ENCODE results near the gene NUTF2.

DNA sequence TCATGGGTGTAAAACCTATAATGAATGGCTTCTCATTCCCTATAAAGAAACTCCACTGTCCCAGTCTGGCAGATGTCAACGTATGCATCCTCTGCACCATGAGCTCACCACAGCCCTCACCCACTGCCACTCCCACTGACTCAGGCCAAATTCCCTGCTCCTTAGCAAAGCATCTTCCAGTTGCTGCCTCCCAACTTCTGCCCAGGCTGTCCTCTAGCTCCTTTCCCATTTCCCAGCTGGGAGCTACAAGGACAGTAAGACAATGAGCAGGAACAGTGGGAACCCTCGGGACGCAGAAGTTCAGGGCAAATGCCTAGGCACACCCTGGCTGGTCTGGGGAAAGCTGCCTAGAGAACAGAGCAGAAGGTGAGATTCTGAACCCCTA lies 13.7 kb upstream of the NUTF2 start:
- TF ChIP-seq NFIC (IDR thresholded peaks at IDR 0.05; ENCODE audit: low read depth, low read length): no peak
- TF ChIP-seq, protein P1, sequence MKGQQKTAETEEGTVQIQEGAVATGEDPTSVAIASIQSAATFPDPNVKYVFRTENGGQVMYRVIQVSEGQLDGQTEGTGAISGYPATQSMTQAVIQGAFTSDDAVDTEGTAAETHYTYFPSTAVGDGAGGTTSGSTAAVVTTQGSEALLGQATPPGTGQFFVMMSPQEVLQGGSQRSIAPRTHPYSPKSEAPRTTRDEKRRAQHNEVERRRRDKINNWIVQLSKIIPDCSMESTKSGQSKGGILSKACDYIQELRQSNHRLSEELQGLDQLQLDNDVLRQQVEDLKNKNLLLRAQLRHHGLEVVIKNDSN (IDR thresholded peaks at IDR 0.05; ENCODE audit: borderline replicate concordance, extremely low read length, insufficient read depth, low read depth, low read length): no peak
- TF ChIP-seq, protein P2, sequence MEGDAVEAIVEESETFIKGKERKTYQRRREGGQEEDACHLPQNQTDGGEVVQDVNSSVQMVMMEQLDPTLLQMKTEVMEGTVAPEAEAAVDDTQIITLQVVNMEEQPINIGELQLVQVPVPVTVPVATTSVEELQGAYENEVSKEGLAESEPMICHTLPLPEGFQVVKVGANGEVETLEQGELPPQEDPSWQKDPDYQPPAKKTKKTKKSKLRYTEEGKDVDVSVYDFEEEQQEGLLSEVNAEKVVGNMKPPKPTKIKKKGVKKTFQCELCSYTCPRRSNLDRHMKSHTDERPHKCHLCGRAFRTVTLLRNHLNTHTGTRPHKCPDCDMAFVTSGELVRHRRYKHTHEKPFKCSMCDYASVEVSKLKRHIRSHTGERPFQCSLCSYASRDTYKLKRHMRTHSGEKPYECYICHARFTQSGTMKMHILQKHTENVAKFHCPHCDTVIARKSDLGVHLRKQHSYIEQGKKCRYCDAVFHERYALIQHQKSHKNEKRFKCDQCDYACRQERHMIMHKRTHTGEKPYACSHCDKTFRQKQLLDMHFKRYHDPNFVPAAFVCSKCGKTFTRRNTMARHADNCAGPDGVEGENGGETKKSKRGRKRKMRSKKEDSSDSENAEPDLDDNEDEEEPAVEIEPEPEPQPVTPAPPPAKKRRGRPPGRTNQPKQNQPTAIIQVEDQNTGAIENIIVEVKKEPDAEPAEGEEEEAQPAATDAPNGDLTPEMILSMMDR (IDR thresholded peaks at IDR 0.05 in 2 of 3, conservative IDR thresholded peaks at IDR 0.05 in 1 of 3; ENCODE audit: control insufficient read depth in 2 of 3, extremely low read depth in 1 of 3, insufficient read depth in 1 of 3, low read depth in 3 of 3, low read length in 3 of 3): no peak
- no peak for TF ChIP-seq CEBPB (IDR thresholded peaks at IDR 0.05; ENCODE audit: borderline replicate concordance in 1 of 2, low read depth in 2 of 2, low read length in 2 of 2)
- TF ChIP-seq, protein P3, sequence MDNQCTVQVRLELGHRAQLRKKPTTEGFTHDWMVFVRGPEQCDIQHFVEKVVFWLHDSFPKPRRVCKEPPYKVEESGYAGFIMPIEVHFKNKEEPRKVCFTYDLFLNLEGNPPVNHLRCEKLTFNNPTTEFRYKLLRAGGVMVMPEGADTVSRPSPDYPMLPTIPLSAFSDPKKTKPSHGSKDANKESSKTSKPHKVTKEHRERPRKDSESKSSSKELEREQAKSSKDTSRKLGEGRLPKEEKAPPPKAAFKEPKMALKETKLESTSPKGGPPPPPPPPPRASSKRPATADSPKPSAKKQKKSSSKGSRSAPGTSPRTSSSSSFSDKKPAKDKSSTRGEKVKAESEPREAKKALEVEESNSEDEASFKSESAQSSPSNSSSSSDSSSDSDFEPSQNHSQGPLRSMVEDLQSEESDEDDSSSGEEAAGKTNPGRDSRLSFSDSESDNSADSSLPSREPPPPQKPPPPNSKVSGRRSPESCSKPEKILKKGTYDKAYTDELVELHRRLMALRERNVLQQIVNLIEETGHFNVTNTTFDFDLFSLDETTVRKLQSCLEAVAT (IDR thresholded peaks at IDR 0.05): no peak
- no peak for TF ChIP-seq HDAC6 (IDR thresholded peaks at IDR 0.05; ENCODE audit: unreplicated experiment)
- TF ChIP-seq SMAD1 (IDR thresholded peaks at IDR 0.05; ENCODE audit: low read depth, partially characterized antibody): no peak
- no peak for TF ChIP-seq POLR2A (IDR thresholded peaks at IDR 0.05; ENCODE audit: low read depth, low read length)

Data from GM12878 (cell line).